NCI-H1930 (cell line): ENCODE data around the gene TMPRSS6.

Experiments used
- DNase-seq, 2 experiments: peaks; one replicate each; lab custom pipeline; 2025; lab: John Stamatoyannopoulos, UW

TMPRSS6 gene

GRCh38 chr22:37117092-37117491, 7.6 kb upstream of the TMPRSS6 start:
- DNase-seq, result no peak

DNA sequence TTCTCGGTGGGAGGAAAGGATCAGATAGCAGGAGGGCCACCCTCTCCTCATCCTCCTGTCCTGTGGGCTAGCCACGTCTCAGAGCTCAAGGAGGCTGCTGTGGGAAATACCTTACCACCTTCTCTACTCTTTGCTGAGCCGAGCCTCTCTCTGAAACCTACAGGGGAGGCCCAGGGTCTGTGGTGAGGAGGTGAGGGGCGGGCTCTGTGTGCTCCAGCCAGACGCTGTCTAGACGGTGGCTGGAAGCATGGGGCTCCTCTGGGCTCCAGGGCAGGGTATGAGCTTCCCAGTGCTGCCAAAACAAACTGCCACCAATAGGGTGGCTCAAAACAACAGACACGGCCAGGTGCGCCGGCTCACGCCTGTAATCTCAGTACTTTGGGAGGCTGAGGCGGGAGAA, 5.5 kb upstream of the TMPRSS6 start:
- no peak for DNase-seq

DNA sequence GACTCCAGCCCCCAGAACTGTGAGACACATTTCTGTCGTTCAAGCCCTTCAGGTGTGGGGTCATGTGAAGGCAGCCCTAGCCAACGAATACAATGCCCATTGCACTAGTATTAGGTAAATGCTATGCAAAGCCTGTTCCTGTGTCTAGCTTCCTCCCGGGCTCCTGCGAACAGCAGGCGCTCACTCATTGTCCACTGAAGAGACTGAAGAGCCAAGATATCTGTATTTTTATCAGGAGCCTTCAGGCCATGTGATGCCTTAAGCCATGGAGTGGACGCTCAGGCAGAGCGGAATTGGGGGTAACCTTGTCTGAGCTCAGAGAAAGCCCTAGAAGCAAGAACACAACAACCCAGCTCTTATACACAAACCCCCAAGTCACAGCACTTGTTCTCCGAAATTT, 4.2 kb upstream of the TMPRSS6 start:
- no peak for DNase-seq

DNA sequence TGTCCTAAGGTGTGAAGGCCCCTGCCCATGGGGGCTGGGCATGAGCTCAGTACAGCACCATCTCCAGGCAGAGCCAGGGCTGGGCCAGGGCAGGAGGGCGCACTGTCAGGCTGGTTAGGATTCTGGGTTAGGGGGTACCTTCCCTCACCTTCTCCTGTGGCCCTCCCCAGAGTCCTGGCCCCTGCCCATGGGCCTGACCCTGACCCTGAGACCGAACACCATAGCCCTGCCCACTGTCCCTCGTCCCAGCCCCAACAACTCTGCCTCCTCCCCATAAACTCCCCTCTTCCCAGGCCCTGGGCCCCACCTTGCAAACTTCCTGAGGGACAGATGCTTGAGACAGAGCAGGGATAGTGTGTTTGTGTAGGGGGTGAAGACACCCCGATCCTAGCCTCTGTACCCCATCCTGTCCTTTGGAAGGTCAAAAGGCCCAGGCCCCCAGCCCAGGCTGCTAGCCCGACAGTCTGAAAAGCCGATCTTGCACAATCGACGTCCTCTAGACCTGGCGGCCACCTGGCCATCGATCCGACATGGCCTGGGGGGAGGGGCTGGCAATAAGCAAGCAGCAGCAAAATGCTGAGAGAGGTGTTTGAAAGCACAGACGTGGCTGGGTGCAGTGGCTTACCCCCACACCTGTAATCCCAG, 2.7 kb upstream of the TMPRSS6 start:
- no peak for DNase-seq

DNA sequence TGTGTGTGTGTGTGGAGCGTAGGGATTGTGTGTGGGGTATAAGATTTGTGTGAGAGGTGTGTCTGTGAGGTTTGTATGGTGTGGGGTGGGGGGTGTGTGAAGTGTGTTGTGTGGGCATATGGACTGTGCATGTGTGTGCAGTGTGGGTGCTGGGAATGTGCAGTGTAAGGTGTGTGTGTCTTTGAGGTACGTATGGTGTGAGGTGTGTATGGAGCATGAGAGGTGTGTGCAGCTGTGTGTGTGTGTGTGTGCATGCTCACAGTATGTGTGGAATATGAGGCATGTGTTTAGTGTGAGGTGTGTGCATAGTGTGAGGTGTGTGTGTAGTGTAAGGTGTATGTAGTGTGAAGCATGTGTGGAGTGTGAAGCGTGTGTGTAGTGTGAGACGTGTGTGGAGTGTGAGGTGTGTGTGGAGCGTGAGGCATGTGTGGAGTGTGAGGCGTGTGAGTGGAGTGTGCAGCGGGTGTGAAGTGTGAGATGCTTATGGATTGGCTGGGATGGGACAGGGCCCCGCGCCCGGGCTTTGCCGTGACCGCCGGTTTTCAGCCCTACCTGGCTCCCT, 1.7 kb upstream of the TMPRSS6 start:
- no peak for DNase-seq

DNA sequence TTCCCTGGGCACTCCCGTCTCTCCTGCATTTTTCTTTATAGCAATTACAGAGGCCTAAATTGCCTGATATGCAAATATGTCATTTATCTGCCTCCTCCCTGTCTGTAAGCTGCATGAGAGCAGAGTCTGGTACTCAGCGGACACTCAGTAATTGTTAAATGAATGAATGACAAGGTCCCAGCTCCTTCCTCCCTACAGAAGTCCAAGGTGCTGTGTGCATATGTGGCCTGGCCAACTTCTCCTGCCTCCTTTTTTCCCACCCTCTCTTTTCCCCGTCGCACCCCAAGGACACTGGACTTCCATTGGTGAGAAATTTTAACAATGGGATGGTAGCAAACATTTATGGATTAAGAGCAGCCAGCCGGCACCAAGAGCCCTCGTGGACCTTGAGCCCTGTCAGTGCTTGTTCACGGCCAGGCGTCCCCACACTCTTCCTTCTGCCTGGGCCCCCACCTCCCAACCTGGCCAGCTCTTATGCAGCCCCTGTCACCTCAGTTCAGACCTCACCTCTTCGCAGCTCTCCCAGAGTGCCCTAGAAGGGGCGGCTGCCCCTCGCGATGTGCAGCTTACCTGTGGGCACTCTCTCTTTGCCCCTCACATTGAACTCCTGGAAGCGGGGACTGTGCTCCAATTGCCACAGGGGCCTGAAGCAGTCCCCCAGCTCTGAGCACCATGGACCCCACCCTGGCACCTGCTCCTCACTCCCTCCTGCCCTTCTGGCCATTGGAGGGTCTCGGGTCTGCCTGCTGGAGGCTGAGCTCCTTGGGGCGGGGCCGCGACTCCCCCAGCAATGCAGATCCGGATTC, 1.5 kb downstream of the TMPRSS6 start:
- DNase-seq, result no peak

DNA sequence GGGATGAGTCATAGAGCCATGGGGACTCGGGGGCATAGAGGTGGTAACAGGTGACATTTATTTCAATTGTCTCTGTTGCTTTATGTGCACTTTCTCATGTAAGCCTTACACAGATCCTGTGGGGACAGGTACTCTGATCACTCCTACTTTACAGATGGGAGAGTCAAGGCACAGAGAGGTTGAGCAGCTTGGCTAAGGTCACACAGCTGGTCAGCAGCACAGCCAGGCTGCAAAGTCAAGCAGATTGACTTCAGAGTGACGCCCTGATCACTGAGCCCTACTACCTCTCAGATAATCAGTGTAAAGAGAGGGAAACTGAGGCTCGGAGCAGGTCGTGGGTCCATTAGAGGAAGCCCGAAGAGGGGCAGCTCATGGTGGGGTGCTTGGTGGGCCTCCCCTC, 3.5 kb downstream of the TMPRSS6 start:
- no peak for DNase-seq

GRCh38 chr22:37105154-37105553, 4.4 kb downstream of the TMPRSS6 start:
- DNase-seq, result no peak

- no peak for DNase-seq
These were observed 5.7 kb downstream of the TMPRSS6 start for GRCh38 chr22:37103656-37104452.

DNA sequence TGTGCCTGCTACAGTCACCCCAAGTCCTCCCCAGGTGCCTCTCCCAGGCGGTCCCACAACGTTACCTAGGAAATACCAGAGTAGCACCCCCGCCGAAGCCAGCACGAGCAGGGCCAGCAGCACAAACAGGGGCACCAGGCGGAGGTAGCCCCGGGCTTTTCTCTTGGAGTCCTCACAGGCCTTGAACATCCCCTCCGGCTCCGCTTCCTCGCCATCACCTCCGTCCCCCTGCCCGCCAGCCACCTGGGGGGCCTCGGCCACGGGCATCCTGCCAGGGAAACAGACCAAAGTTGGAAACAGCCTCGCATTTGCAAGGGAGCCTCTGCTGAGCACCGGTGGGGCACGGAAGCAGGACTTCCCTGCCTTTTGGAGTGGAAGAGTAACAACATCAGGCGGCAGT, 6.4 kb downstream of the TMPRSS6 start:
- no peak for DNase-seq

DNA sequence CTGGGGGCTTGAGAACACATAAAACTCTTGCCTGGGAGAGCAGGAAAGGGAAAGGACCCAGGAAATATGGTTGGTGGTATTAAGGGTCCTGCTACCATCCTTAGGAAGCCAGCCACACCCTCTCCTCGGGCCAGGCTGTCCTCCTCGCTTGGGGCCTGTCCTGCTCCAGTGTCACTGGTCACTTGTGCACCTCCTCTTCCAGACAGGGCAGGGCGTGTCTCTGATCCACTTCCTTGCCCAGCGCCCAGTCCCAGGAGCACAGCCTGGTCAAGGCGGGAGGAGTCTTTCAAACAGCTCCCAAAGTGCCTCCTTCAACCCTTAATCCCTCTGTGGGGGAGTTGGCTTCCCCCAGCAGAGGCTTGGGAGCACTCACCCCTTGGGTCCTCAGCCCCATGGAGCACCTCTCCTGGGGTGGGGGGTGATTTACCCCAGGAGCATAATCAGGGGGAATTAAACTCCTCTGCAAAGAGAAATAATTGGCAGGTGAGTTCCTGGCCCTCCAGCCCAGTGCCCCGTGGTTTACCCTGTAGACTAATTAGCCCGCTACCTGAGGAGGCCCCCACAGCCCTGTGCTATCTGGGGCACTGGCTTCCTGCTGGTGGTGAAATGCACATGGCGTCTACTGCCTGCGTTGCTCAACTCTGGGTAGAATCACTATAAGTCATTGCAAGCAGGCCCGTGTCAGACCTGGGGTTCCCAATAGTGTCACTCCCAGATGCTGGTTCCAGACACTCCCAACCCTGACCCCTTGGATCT, 8.0 kb downstream of the TMPRSS6 start:
- DNase-seq, result no peak

- no peak for DNase-seq
These were observed 8.9 kb downstream of the TMPRSS6 start for GRCh38 chr22:37100589-37101127.

- no peak for DNase-seq
These were observed 10.4 kb downstream of the TMPRSS6 start for GRCh38 chr22:37098976-37099591.

DNA sequence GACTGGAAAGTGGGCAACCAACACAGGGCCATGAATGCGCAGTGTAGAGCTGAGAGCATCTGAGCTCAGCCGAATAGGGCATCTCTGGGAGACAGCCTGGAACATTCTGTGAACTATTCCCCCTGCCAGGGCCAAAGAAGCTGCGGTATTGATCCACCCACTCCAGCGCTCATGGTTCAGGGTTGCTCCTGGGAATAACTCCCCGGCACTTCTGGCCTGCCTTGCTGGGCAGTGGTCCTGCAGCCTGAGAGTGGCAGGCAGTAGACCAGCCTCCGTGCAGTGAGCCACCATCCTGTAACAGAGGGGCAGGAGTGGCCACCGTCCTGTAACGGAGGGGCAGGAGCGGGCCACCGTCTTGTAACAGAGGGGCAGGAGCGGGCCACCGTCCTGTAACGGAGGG, 12.2 kb downstream of the TMPRSS6 start:
- DNase-seq, result no peak

DNA sequence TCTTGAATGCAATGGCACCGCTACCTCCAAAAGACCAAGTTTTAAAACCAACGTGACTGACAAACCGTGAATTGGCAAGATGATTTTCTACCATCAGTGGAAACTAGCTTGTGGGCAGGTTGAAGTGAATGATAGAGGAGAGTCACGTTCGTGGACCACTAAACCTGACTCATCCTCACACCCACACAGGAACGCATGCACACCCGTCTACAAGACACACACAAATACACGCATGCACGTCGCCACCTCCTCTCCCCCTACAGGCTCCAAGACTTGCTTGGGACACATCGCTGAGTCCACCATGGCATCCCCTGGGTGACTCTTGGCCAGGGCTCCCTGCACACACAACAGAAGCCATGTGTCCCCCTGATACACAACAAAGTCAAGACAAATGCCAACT, 14.4 kb downstream of the TMPRSS6 start:
- no peak for DNase-seq

- no peak for DNase-seq
These were observed 15.3 kb downstream of the TMPRSS6 start for GRCh38 chr22:37094239-37094638.

- no peak for DNase-seq
These were observed 16.5 kb downstream of the TMPRSS6 start for GRCh38 chr22:37092997-37093396.

DNA sequence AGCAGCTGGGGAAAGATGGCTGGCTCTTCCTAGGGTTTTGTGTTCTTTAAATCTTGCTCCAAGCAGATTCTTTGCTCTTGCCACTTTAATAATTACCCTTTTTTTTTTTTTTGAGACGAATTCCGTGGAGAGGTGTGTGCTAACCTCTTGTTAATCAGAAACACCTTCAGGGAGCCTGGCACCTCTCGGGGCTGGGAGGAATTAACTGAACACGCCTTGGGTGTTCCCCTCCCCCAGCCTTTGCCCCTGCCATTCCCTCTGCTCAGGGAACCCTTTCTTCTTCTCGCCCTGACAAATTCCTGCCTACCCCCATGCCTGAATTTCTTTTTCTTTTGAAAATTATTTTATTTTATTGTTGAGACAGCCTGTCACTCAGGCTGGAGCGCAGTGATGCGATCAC, 17.5 kb downstream of the TMPRSS6 start:
- DNase-seq, result no peak

GRCh38 chr22:37090920-37091695, 18.4 kb downstream of the TMPRSS6 start:
- DNase-seq, result no peak

DNA sequence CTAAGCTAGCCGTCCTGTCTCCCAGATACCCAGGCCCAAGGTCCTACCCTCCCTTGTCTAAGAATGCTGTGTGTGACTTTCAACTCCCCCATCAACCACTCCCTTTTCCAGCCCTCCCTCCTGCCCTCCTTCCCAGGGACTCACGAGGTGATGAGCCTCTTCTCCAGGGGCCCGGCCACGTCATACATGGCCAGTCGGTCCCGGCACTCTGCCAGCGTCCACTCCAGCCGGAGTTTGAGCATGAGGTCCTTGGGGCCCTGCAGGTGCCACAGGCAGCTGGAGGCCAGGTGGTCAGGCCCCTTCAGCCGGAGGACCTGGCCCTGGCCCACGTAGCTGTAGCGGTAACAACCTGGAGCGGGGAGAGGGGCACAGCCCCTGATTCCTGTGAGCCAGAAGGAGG, 20.1 kb downstream of the TMPRSS6 start:
- no peak for DNase-seq
